GM19025 (cell line): Measurements from ENCODE around the gene GCNT2.
"Not testable (repeated sequence)": the region's sequence is repeated elsewhere in the genome, so short reads cannot be mapped to it uniquely, and the experiment has no call there.

Source experiments
- ATAC-seq: cut with Tn5 transposase; IDR thresholded peaks from one replicate; pipeline ENCODE4 v1.9.1; 2021; ENCODE audit warnings: mild to moderate bottlenecking, low read depth, moderate library complexity; ENCODE audit not compliant: unreplicated experiment

Gene GCNT2

GRCh38 chr6:10577112-10577511 lies 56.0 kb downstream of the GCNT2 start:
- no peak for ATAC-seq

DNA sequence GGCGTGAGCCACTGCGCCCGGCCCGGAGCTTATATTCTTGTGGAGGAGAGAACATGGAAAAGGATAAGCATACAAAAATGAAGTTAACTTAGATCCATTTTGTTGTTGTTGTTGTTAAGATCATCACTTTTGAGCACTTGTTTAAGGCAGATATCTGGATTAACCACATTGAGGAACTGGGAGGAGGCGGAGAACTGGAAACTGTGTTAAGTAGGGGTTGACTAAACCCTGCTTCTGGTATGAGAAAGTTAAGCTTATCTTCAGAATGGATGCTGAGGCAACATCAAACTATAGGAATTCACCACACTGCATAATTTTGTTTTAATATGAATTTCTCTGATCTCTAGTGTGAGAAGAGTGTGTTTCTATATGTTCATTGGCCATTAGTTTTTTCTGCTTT lies 57.6 kb downstream of the GCNT2 start:
- no peak for ATAC-seq

DNA sequence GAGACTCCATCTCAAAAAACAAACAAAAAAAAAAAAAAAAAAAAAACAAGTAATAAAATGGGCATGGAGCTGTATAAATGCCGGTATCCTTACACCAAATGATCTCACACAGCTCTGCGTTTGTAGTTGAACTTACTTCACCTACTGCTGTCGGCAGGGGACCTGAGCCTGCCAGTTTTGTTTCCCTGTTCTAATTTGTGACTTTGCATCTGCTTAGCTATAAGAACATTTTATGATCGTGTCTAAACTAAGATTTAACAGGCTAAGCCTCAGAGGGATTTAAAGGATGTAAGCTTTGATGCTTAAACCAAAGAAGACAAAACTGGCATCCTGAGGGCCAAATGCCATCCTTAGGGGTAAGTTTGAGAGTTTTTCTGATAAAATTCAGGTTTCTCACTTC lies 58.7 kb downstream of the GCNT2 start:
- ATAC-seq: no peak

GRCh38 chr6:10580570-10580969 lies 59.4 kb downstream of the GCNT2 start:
- ATAC-seq: no peak

GRCh38 chr6:10581402-10581801 lies 60.3 kb downstream of the GCNT2 start:
- ATAC-seq: not testable (repeated sequence)

DNA sequence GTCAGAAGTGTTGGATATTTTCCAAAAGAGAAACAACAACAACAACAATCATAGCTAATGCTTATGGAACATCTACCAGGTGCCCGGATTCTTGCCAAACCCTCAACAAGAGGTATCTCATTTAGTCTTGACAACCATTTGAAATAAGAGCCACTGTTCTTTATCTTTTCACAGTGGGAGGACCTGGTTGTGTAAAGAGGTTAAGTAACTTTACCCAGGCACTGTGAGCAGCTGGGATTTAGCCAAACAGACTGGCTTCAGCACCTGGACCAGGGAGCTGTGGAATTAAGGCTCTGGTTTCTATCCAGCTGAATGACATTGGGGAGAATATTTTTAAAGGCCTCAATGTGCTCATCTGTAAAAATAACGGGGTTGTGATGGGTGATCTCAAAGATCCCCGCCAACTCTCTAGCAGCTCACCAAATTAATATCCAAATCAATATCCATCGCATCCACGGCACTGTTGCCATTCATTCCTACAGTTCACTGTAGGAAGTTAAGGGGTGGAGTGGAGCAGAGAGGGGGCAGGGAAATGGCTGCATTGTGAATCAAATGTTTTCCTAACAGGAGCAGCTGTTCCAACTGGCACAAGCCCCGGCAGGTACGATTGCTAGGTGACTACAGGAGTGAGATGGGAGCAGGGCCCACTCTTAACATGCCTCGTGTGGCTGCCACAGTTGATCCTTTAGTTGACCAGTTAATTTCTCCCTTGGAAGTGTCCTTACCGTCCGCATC lies 61.8 kb downstream of the GCNT2 start:
- ATAC-seq: no peak

DNA sequence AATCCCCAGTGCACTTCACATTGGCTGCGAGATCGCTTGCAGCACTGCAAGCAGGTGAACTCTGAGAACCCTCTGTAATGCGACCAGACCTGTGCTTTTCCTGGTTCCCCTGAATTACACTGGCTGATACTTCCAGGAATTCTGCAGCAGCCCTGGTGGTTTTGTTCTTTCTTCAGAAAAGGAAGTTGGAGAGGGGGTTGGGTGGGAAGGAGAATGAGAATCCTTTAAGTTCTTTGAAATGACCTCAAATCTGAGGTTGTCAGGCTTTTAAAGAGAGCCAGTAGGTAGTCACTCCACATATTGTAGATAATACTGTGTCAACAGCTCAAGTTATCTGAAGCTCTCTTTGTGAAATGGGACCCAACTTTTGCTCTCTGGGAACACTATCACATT lies 62.4 kb downstream of the GCNT2 start:
- no peak for ATAC-seq

GRCh38 chr6:10584607-10585006 lies 63.5 kb downstream of the GCNT2 start:
- no peak for ATAC-seq

DNA sequence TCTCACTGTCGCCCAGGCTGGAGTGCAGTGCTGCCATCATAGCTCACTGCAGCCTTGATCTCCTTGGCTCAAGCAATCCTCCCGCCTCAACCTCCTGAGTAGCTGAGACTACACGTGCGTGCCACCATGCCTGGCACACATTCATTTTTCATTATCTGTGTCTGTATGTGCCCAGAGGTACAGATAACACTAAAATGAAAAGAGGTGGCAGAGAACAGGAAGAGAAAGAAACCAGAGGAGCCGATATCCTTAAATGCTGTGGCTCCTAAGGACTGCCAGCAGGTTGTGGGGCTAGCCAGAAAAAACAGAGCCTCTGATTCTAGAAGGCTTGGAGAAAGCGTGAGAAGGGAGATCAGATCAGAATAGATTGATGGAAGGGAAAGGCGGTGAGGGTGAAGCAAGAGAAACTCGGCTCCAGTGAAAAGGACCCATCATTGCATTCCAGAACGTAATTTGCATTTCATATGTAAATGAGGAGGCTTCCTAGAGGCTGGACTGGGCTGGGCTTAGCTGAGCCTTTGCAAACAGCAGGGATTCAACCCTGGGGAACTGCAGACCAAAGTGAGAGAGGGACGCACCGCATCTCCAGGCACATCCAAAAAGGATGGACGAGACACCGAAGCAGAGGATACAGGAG lies 64.2 kb downstream of the GCNT2 start:
- ATAC-seq: no peak

GRCh38 chr6:10586302-10586701 lies 65.2 kb downstream of the GCNT2 start:
- no peak for ATAC-seq

GRCh38 chr6:10587656-10588406 lies 66.7 kb downstream of the GCNT2 start:
- ATAC-seq: no peak

DNA sequence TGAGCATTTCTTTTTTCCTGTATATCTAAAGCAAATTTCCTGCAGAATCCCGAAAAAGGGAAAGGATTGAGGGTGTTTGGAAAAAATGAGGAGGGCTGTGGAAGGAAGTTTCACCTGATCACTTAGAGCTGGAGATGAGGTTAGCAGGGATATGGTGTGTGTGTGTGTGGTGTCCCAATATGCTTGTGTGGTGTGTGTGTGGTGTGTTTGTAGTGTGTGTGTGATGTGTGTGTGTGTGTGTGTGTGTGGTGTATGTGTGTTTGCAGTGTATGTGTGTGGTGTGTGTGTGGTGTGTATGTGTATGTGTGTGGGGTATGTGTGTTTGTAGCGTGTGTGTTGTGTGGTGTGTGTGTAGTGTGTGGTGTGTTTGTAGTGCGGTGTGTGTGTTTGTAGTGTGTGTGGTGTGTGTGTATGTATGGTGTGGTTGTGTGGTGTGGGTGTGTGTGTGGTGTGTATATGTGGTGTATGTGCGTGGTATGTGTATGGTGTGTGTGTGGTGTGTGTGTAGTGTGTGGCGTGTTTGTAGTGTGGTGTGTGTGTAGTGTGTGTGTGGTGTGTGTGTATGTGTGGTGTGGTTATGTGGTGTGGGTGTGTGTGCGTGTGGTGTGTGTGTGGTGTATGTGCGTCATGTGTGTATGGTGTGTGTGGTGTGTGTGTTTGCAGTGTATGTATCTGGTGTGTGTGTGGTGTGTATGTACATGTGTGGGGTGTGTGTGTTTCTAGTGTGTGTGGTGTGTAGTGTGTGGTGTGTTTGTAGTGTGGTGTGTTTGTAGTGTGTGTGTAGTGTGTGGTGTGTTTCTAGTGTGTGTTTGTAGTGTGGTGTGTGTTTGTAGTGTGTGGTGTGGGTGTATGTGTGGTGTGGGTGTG lies 67.6 kb downstream of the GCNT2 start:
- no peak for ATAC-seq

- no peak for ATAC-seq
These were observed 68.2 kb downstream of the GCNT2 start for GRCh38 chr6:10589429-10589727.

GRCh38 chr6:10589983-10590382 lies 68.8 kb downstream of the GCNT2 start:
- ATAC-seq: no peak

DNA sequence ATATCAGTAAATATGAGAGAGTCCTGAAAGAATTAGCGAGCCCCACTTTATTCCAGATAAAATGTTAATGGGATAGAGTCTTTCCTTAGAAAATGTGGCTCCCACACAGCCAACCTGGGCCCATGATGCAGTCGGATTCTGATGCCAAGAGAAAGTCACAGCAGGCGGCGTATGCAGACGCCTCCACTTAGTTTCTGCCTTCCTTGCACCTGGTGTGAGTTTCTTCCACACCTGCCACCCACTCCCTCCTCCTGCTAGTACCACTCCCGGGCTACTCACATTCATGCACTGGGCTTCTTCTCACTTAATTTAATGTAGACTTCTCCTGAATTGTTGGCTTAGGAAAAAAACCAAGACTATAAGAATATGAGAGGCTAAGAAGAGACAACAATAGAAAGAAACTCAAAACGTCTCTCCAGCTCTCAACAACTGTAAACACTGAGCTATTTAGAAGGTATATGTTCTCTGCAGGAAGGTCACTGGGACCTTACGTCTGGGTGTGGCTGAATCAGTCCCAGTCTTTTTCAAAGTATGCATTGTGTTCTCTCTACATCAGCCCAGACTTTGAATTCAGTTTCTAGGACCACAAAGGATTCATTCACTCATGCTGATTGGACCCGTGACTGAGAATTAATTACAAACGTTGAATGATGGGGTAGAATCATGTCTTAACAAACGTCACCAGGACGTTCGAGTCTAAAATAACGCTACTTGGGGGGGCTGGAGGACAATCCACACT lies 70.4 kb downstream of the GCNT2 start:
- ATAC-seq: no peak

DNA sequence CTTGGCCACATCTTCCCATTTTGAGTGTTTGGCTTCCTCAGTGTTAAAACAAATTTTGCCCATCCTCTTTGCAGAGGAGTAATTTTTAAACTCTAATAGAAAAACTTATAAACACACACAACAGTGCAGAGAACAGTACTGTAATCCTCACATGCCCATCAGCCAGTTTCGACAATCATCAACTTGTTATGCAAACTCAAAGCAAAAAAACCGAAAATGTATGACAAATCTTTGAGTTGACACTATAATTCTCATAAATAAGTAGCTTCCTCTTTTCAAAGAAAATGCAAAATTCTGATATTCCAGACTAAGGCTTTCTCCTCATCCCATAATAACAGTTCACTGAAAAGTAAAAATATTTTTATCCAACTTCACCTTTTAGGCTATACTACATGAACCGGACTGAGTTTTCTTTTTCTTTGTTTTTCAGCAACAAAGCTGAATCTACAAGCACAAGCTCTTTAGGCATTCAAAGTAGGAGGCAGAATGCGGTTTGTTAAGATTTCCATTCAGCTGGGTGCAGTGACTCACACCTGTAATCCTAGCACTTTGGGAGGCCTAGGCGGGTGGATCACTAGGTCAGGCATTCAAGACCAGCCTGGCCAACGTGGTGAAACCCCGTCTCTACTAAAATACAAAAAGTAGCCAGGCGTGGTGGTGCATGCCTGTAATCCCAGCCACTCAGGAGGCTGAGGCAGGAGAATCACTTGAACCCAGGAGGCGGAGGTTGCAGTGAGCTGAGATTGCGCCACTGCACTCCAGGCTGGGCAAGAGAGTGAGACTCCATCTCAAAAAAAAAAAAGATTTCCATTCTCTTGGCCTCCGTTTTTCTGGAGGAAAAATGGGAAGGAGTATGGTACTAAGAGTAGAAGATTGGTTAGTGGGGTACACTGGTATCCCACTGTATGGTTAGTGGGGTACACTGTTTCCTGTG lies 74.8 kb downstream of the GCNT2 start:
- ATAC-seq: no peak

DNA sequence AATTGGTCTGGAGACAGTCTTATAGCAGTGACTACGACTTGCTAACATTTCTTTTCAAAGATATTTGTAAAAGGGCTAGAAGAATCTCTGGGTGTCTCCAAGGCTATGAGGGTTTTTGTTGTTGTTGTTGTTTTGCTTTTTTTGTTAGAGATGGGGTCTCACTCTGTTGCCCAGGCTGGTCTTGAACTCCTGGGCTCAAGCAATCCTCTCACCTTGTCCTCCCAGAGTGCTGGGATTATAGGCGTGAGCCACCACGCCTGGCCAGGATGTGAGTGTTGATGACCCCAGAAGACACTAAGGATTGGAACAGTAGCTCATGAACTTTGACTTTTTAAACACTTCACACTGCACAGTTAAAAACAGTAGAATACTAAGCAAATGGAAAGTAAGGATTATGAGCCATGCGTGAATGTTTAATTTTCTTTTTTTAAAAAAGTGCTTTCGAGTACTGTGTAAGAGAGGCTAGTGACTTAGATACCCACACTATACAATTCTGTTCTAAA lies 76.4 kb downstream of the GCNT2 start:
- ATAC-seq: no peak

- no peak for ATAC-seq
These were observed 77.2 kb downstream of the GCNT2 start for GRCh38 chr6:10598084-10598960.
